Measurements from ENCODE around the gene BAHCC1. TPM values are rescaled to one million over a fixed set of nuclear protein-coding genes. Genes with fewer than 3 reads are reported as not detected.

Gene BAHCC1
- total and polyA plus RNA-seq, 2 of the 8 experiments (the other 6 are each of a cell fraction or from before 2014, with no cell fraction given) = 0.26 to 0.58 TPM

DNA sequence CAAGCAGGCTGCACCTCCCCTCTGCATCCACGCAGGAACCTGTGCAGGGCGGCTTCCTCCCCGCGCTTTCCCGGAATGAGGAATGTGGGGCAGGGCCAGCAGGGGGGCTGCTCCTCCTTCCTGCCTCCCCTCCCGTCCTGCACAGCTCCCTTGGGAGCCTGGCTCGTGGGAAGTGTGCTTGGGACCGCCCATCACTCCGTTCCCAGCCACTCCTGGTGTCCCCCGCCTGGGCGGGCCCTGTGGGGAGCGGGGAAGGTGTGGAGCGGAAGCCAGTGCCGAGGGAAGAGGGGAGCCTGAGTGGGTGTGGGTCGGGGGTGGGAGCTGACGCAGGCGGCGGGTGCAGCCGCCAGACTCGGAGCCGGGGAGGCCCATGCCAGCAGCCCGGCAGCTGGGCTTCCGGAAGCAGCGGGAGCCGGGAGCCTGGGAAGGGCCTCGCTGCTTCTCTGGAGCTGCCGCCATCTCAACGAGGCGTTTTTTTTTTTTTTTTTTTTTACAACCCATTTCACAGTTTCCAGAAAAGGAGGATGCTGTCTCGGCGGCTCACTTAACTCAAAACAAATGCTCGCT is 24.1 kb downstream of the BAHCC1 start (continued):
- TF ChIP-seq, protein P1, sequence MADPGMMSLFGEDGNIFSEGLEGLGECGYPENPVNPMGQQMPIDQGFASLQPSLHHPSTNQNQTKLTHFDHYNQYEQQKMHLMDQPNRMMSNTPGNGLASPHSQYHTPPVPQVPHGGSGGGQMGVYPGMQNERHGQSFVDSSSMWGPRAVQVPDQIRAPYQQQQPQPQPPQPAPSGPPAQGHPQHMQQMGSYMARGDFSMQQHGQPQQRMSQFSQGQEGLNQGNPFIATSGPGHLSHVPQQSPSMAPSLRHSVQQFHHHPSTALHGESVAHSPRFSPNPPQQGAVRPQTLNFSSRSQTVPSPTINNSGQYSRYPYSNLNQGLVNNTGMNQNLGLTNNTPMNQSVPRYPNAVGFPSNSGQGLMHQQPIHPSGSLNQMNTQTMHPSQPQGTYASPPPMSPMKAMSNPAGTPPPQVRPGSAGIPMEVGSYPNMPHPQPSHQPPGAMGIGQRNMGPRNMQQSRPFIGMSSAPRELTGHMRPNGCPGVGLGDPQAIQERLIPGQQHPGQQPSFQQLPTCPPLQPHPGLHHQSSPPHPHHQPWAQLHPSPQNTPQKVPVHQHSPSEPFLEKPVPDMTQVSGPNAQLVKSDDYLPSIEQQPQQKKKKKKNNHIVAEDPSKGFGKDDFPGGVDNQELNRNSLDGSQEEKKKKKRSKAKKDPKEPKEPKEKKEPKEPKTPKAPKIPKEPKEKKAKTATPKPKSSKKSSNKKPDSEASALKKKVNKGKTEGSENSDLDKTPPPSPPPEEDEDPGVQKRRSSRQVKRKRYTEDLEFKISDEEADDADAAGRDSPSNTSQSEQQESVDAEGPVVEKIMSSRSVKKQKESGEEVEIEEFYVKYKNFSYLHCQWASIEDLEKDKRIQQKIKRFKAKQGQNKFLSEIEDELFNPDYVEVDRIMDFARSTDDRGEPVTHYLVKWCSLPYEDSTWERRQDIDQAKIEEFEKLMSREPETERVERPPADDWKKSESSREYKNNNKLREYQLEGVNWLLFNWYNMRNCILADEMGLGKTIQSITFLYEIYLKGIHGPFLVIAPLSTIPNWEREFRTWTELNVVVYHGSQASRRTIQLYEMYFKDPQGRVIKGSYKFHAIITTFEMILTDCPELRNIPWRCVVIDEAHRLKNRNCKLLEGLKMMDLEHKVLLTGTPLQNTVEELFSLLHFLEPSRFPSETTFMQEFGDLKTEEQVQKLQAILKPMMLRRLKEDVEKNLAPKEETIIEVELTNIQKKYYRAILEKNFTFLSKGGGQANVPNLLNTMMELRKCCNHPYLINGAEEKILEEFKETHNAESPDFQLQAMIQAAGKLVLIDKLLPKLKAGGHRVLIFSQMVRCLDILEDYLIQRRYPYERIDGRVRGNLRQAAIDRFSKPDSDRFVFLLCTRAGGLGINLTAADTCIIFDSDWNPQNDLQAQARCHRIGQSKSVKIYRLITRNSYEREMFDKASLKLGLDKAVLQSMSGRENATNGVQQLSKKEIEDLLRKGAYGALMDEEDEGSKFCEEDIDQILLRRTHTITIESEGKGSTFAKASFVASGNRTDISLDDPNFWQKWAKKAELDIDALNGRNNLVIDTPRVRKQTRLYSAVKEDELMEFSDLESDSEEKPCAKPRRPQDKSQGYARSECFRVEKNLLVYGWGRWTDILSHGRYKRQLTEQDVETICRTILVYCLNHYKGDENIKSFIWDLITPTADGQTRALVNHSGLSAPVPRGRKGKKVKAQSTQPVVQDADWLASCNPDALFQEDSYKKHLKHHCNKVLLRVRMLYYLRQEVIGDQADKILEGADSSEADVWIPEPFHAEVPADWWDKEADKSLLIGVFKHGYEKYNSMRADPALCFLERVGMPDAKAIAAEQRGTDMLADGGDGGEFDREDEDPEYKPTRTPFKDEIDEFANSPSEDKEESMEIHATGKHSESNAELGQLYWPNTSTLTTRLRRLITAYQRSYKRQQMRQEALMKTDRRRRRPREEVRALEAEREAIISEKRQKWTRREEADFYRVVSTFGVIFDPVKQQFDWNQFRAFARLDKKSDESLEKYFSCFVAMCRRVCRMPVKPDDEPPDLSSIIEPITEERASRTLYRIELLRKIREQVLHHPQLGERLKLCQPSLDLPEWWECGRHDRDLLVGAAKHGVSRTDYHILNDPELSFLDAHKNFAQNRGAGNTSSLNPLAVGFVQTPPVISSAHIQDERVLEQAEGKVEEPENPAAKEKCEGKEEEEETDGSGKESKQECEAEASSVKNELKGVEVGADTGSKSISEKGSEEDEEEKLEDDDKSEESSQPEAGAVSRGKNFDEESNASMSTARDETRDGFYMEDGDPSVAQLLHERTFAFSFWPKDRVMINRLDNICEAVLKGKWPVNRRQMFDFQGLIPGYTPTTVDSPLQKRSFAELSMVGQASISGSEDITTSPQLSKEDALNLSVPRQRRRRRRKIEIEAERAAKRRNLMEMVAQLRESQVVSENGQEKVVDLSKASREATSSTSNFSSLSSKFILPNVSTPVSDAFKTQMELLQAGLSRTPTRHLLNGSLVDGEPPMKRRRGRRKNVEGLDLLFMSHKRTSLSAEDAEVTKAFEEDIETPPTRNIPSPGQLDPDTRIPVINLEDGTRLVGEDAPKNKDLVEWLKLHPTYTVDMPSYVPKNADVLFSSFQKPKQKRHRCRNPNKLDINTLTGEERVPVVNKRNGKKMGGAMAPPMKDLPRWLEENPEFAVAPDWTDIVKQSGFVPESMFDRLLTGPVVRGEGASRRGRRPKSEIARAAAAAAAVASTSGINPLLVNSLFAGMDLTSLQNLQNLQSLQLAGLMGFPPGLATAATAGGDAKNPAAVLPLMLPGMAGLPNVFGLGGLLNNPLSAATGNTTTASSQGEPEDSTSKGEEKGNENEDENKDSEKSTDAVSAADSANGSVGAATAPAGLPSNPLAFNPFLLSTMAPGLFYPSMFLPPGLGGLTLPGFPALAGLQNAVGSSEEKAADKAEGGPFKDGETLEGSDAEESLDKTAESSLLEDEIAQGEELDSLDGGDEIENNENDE (IDR thresholded peaks at IDR 0.05; ENCODE audit: insufficient replicate concordance, low read length) = no peak
- TF ChIP-seq EP300 (IDR thresholded peaks at IDR 0.05; ENCODE audit: borderline replicate concordance in 1 of 2, low read depth in 2 of 2, low read length in 2 of 2) (no peak), CTBP2 (IDR thresholded peaks at IDR 0.05; ENCODE audit: borderline replicate concordance, insufficient read depth, insufficient read length, low read length) (peak; percentile 34)

All from H1 (cell line).